Amygdala (tissue), 56 donors: Measurements from ENCODE around the gene OR4E2.
"Not testable (repeated sequence)": the region's sequence is repeated elsewhere in the genome, so short reads cannot be mapped to it uniquely, and the experiment has no call there.

Source experiments
- DNase-seq, 56 donors: peaks; one replicate each; lab custom pipeline; 2025; lab: John Stamatoyannopoulos, UW

Gene OR4E2

GRCh38 chr14:21686468-21686867 is 32.8 kb downstream of the OR4E2 start:
- DNase-seq, result no peak

GRCh38 chr14:21694425-21694824 is 40.8 kb downstream of the OR4E2 start:
- no peak for DNase-seq

- not testable (repeated sequence) for DNase-seq
Measured at GRCh38 chr14:21697662-21698061, 44.0 kb downstream of the OR4E2 start.

- not testable (repeated sequence) for DNase-seq
Measured at GRCh38 chr14:21698538-21698937, 44.9 kb downstream of the OR4E2 start.

- no peak for DNase-seq
Measured at GRCh38 chr14:21699551-21699950, 45.9 kb downstream of the OR4E2 start.

DNA sequence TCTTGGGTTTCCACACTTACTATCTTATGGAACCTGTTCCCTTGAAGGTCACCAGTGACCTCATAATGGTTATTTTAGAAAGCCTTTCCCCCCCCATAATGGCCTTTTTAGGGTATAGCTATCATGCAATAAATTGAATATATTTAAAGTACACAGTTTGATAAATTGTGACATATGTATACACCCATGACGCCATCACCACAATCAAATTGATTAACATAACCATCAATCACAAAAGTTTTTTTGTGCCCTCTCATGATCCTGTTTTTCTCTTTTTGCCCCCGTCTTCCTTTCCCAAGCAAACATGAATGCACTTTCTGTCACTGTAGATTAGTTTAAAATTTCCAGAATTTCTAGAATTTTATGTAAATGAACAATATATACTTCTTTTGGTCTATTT is 48.7 kb downstream of the OR4E2 start:
- DNase-seq, result no peak

GRCh38 chr14:21703357-21704326 is 50.0 kb downstream of the OR4E2 start:
- no peak for DNase-seq

DNA sequence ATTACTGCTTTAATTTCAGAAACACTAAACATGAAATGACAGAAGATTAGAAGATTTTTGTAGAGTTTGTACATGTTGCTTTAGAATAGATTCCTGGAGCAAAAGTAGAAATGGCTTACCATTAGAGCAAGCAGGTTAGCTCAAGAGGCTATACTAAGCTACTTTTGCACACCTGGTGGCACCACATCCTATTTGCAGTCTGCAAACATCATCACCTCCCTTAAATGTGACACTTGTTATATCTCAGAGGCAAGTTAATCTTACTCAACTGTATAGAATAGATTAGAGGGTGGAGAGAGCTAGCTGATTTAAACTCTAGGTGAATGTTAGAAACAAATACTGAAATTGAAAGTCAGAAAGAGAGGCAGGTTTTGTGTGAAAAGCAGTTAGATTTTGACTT is 50.7 kb downstream of the OR4E2 start:
- DNase-seq, result no peak

GRCh38 chr14:21711360-21711961 is 57.8 kb downstream of the OR4E2 start:
- DNase-seq, result peak in 3 of 56 donors; percentile 2 to 45 (median 2)

GRCh38 chr14:21712036-21712435 is 58.4 kb downstream of the OR4E2 start:
- no peak for DNase-seq

- no peak for DNase-seq
Measured at GRCh38 chr14:21714318-21714929, 60.8 kb downstream of the OR4E2 start.
